Measurements from ENCODE around the gene PSMD12. TPM values are rescaled to one million over a fixed set of nuclear protein-coding genes. Genes with fewer than 3 reads are reported as not detected.
"Not testable (repeated sequence)": the region's sequence is repeated elsewhere in the genome, so short reads cannot be mapped to it uniquely, and the experiment has no call there.

PSMD12 gene
- total and polyA plus RNA-seq, 3 experiments from 2014 or later, result 40.2 to 94.2 (median 91.1) TPM

DNA sequence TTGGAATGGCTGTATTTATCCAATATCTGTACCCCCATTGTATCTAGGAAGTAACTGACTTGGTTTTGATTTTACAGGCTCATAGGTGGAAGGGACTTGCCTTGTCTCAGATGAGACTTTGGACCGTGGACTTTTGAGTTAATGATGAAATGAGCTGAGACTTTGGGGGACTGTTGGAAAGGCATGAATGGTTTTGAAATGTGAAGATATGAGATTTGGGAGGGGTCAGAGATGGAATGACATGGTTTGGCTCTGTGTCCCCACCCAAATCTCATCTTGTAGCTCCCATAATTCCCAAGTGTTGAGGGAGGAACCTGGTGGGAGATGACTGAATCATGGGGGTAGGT lies 34.2 kb downstream of the PSMD12 start:
- H3K4me3 Mint-ChIP-seq; POLR2A ChIA-PET; H3K36me3 ChIP-seq (ENCODE audit: insufficient read depth, low read length); H3K9me3 ChIP-seq (ENCODE audit: low read length); DNase-seq; H3K9me3 Mint-ChIP-seq; H3K27me3 Mint-ChIP-seq; CTCF ChIA-PET; H3K4me3 ChIP-seq (ENCODE audit: low read length); H3K27me3 ChIP-seq (ENCODE audit: insufficient read depth, low read length, poor library complexity, severe bottlenecking); H3K27ac ChIP-seq (ENCODE audit: low read depth, low read length); H3K4me1 ChIP-seq (ENCODE audit: insufficient read depth, low read length); H3K27ac Mint-ChIP-seq; H3K36me3 Mint-ChIP-seq; H3K4me1 Mint-ChIP-seq: not testable (repeated sequence)

DNA sequence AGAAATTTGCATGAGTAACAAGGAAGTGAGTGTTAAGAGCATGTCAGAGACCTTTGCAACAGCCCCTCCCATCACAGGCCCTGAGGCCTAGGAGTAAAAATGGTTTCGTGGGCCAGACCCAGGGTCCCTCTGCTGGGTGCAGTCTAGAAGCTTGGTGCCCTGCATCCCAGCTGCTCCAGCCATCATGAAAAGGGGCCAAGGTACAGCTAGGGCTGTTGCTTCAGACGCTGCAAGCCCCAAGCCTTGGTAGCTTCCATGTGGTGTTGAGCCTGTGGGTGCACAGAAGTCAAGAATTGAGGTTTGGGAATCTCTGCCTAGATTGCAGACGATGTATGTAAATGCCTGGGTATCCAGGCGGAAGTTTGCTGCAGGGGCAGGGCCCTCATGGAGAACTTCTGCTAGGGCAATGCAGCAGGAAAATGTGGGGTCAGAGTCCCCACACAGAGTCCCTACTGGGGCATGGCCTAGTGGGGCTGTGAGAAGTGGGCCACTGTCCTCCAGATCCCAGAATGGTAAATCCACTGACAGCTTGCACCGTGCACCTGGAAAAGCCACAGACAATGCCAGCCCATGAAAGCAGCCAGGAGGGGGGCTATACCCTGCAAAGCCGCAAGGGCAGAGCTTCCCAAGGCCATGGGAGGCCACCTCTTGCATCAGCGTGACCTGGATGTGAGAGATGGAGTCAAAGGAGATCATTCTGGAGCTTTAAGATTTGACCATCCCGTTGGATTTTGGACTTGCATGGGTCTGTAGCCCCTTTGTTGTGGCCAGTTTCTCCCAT lies 34.8 kb downstream of the PSMD12 start:
- H3K27me3 Mint-ChIP-seq; CTCF ChIA-PET; H3K36me3 ChIP-seq (ENCODE audit: insufficient read depth, low read length); DNase-seq; H3K27ac ChIP-seq (ENCODE audit: low read depth, low read length); H3K4me3 ChIP-seq (ENCODE audit: low read length); H3K4me1 Mint-ChIP-seq; H3K4me1 ChIP-seq (ENCODE audit: insufficient read depth, low read length); H3K4me3 Mint-ChIP-seq; H3K36me3 Mint-ChIP-seq; H3K27ac Mint-ChIP-seq; POLR2A ChIA-PET; H3K27me3 ChIP-seq (ENCODE audit: insufficient read depth, low read length, poor library complexity, severe bottlenecking); H3K9me3 Mint-ChIP-seq; H3K9me3 ChIP-seq (ENCODE audit: low read length): not testable (repeated sequence)

DNA sequence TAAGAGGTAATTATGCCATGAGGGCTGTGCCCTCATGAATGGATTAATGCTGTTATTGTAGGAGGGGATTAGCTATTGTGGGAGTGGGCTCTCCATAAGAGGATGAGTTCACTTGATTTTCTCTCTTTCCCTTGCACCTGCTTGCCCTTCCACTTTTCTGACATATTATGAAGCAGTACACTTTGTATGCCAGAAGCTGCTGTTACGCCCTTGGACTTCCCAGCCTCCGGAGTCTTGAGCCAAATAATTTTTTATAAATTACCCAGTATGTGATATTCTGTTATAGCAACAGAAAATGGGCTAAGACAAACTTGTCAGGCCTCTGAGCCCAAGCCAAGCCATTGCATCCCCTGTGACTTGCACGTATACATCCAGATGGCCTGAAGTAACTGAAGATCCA lies 38.4 kb downstream of the PSMD12 start:
- Histone ChIP-seq H3K4me3 (ENCODE audit: low read length) (no peak overlapping the region), H3K4me1 (ENCODE audit: insufficient read depth, low read length) (no peaks in the 10 kb centered on the region), H3K36me3 (ENCODE audit: insufficient read depth, low read length) (no peaks in the 10 kb centered on the region), H3K27me3 (ENCODE audit: insufficient read depth, low read length, poor library complexity, severe bottlenecking) (no peaks in the 10 kb centered on the region), H3K9me3 (ENCODE audit: low read length) (no peaks in the 10 kb centered on the region), H3K27ac (ENCODE audit: low read depth, low read length) (no peak overlapping the region)
- H3K36me3 Mint-ChIP-seq, result peaks cover 0 to 10% (median 0%) of the 10 kb centered on the region in 3 donors
- ChIA-PET CTCF (no interaction called here), POLR2A (no interaction called here)
- H3K4me3 Mint-ChIP-seq, result no peak overlapping the region
- no peaks in the 10 kb centered on the region for H3K4me1 Mint-ChIP-seq
- DNase-seq, result no peak
- peaks cover 0 to 2% of the 10 kb centered on the region in 2 donors for H3K27me3 Mint-ChIP-seq
- H3K9me3 Mint-ChIP-seq, result peaks cover 0 to 4% (median 0%) of the 10 kb centered on the region in 5 donors
- H3K27ac Mint-ChIP-seq, result no peak overlapping the region

DNA sequence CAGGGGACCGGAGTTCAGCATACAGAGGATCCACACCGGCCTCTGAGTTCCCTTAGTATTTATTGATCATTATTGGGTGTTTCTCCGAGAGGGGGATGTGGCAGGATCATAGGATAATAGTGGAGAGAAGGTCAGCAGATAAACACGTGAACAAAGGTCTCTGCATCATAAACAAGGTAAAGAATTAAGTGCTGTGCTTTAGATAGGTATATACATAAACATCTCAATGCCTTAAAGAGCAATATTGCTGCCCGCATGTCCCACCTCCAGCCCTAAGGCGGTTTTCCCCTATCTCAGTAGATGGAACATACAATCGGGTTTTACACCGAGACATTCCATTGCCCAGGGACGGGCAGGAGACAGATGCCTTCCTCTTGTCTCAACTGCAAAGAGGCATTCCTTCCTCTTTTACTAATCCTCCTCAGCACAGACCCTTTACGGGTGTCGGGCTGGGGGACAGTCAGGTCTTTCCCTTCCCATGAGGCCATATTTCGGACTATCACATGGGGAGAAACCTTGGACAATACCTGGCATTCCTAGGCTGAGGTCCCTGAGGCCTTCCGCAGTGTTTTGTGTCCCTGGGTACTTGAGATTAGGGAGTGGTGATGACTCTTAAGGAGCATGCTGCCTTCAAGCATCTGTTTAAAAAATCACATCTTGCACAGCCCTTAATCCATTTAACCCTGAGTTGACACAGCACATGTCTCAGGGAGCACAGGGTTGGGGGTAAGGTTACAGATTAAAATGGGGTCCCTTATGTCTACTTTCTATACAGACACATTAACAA lies 39.2 kb downstream of the PSMD12 start:
- H3K27me3 ChIP-seq (ENCODE audit: insufficient read depth, low read length, poor library complexity, severe bottlenecking); H3K36me3 Mint-ChIP-seq; DNase-seq; H3K4me3 ChIP-seq (ENCODE audit: low read length); CTCF ChIA-PET; POLR2A ChIA-PET; H3K27me3 Mint-ChIP-seq; H3K36me3 ChIP-seq (ENCODE audit: insufficient read depth, low read length); H3K4me1 ChIP-seq (ENCODE audit: insufficient read depth, low read length); H3K9me3 Mint-ChIP-seq; H3K27ac Mint-ChIP-seq; H3K9me3 ChIP-seq (ENCODE audit: low read length); H3K27ac ChIP-seq (ENCODE audit: low read depth, low read length); H3K4me1 Mint-ChIP-seq; H3K4me3 Mint-ChIP-seq: not testable (repeated sequence)

DNA sequence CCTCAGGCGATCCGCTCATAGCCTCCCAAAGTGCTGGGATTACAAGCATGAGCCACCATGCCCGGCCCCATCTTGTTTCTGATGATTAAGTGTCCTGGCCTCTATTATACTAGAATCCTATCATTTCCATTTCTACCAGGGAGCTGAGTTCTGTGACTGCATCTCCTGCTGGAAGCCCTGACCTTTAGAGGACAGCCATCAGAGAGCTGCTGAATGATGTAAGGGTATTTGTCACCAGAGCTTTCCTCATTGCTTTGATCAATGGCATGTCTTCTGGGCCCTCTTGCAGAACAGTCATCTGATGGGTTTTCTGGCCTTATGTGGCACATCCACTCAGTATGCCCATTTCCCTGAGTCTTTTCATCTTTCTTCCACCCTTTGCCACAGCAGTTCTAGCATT lies 39.9 kb downstream of the PSMD12 start:
- Mint-ChIP-seq H3K36me3 (peaks cover 0 to 10% (median 0%) of the 10 kb centered on the region in 3 donors), H3K4me3 (no peak overlapping the region), H3K9me3 (peaks cover 0 to 4% (median 0%) of the 10 kb centered on the region in 5 donors), H3K4me1 (no peaks in the 10 kb centered on the region), H3K27ac (no peak overlapping the region), H3K27me3 (no peaks in the 10 kb centered on the region)
- Histone ChIP-seq H3K27ac (ENCODE audit: low read depth, low read length) (no peak overlapping the region), H3K9me3 (ENCODE audit: low read length) (no peaks in the 10 kb centered on the region), H3K4me3 (ENCODE audit: low read length) (no peak overlapping the region), H3K27me3 (ENCODE audit: insufficient read depth, low read length, poor library complexity, severe bottlenecking) (no peaks in the 10 kb centered on the region), H3K4me1 (ENCODE audit: insufficient read depth, low read length) (no peaks in the 10 kb centered on the region), H3K36me3 (ENCODE audit: insufficient read depth, low read length) (no peaks in the 10 kb centered on the region)
- CTCF ChIA-PET, result no interaction called here
- no peak for DNase-seq
- POLR2A ChIA-PET, result no interaction called here

DNA sequence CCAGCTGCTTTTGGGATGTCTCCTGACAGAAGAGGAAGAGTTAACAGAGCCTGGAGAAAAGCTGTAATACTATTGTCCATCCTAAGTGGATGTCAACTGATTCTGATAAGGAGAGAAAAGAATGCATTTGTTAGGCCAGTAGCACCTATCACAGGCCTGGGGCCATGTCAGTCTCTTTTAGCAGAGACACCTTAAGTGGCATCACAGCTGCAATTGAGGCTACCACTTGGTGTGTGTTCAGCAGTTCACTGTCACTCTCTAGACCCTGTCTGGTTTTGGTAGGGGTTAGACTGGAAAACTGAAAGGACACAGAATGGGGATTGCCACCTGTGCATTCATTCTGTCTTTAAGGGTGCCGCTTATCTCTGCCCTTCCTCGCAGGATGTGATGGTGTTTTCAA lies 42.0 kb downstream of the PSMD12 start:
- POLR2A ChIA-PET, result interaction anchor here (0.5 kb wide), 1 partner anchor 261 kb away, joined by 4 read pairs; no protein-coding TSS in a partner anchor

DNA sequence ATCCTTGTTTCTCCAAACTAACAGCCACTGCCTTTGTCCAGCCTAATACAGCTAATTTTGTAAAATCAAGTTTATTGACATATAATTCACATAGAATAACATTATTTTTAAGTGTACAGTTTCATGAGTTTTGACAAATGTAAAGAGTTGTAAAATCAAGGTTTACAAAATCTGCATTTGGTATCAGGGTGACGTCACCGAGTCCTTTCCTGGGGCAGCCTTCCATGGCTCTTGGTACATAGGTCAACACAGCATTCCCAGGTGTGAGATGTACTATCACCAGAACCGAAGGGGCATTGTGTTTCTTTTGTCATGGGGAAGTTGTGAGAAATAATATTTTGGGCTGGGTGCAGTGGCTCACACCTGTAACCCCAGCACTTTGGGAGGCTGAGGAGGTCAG lies 42.9 kb downstream of the PSMD12 start:
- Histone ChIP-seq H3K27me3 (ENCODE audit: insufficient read depth, low read length, poor library complexity, severe bottlenecking) (no peaks in the 10 kb centered on the region), H3K4me3 (ENCODE audit: low read length) (no peak overlapping the region), H3K36me3 (ENCODE audit: insufficient read depth, low read length) (no peaks in the 10 kb centered on the region), H3K4me1 (ENCODE audit: insufficient read depth, low read length) (no peaks in the 10 kb centered on the region), H3K9me3 (ENCODE audit: low read length) (no peaks in the 10 kb centered on the region), H3K27ac (ENCODE audit: low read depth, low read length) (no peak overlapping the region)
- H3K4me3 Mint-ChIP-seq, result no peak overlapping the region
- ChIA-PET POLR2A (no interaction called here), CTCF (no interaction called here)
- no peak for DNase-seq
- peaks cover 0 to 5% (median 0%) of the 10 kb centered on the region in 3 donors for H3K36me3 Mint-ChIP-seq
- H3K4me1 Mint-ChIP-seq, result no peaks in the 10 kb centered on the region
- no peaks in the 10 kb centered on the region for H3K27me3 Mint-ChIP-seq
- peaks cover 0 to 4% (median 0%) of the 10 kb centered on the region in 5 donors for H3K9me3 Mint-ChIP-seq
- H3K27ac Mint-ChIP-seq, result no peak overlapping the region

More for the DNA sequence above, 42.0 kb downstream of the PSMD12 start:
- H3K36me3 ChIP-seq (ENCODE audit: insufficient read depth, low read length), result no peaks in the 10 kb centered on the region
- no peak overlapping the region for H3K27ac ChIP-seq (ENCODE audit: low read depth, low read length)
- no peaks in the 10 kb centered on the region for H3K4me1 ChIP-seq (ENCODE audit: insufficient read depth, low read length)
- no peak for DNase-seq
- H3K27me3 ChIP-seq (ENCODE audit: insufficient read depth, low read length, poor library complexity, severe bottlenecking), result no peaks in the 10 kb centered on the region
- Mint-ChIP-seq H3K9me3 (peaks cover 0 to 4% (median 0%) of the 10 kb centered on the region in 5 donors), H3K4me1 (no peaks in the 10 kb centered on the region), H3K36me3 (peaks cover 0 to 10% (median 0%) of the 10 kb centered on the region in 3 donors), H3K27ac (no peak overlapping the region), H3K4me3 (no peak overlapping the region), H3K27me3 (no peaks in the 10 kb centered on the region)
- no peaks in the 10 kb centered on the region for H3K9me3 ChIP-seq (ENCODE audit: low read length)
- CTCF ChIA-PET, result no interaction called here
- no peak overlapping the region for H3K4me3 ChIP-seq (ENCODE audit: low read length)

DNA sequence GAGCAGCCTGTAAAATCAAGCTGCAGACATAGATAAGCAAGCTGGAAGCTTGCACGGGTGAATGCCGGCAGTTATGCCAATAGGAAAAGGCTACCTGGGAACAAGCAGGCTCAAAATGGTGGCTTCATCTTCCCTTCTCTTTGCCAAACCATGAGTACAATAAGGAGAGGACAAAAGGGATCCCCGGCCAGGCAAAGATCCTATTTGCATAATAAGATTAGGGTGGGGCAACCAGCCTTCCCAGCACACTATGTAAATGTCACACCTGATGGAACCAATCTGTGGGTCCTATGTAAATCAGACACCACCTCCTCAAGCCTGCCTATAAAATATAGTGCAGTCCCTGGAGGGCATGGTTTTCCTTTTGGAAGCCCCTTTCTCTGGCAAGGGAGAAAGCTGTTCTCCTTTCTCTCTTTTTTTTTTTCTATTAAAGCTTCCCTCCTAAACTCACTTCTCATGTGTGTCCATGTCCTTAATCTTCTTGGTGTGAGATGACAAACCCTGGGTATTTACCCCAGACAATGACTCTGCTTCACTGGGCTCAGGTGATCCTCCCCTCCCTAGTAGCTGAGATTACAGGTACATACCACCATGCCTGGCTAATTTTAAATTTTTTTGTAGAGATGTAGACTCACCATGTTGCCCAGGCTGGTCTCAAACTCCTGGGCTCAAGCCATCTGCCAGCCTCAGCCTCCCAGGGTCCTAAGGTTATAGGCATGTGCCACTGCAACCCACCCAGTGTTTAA lies 44.2 kb downstream of the PSMD12 start:
- Mint-ChIP-seq H3K4me3 (no peak overlapping the region), H3K27me3 (no peaks in the 10 kb centered on the region), H3K9me3 (no peaks in the 10 kb centered on the region), H3K36me3 (no peaks in the 10 kb centered on the region), H3K4me1 (no peaks in the 10 kb centered on the region), H3K27ac (no peak overlapping the region)
- no peak for DNase-seq
- no peaks in the 10 kb centered on the region for H3K4me1 ChIP-seq (ENCODE audit: insufficient read depth, low read length)
- no peaks in the 10 kb centered on the region for H3K9me3 ChIP-seq (ENCODE audit: low read length)
- H3K36me3 ChIP-seq (ENCODE audit: insufficient read depth, low read length), result no peaks in the 10 kb centered on the region
- H3K4me3 ChIP-seq (ENCODE audit: low read length), result no peak overlapping the region
- H3K27me3 ChIP-seq (ENCODE audit: insufficient read depth, low read length, poor library complexity, severe bottlenecking), result no peaks in the 10 kb centered on the region
- CTCF ChIA-PET, result no interaction called here
- no peak overlapping the region for H3K27ac ChIP-seq (ENCODE audit: low read depth, low read length)
- POLR2A ChIA-PET, result no interaction called here

All from CD8-positive, alpha-beta memory T cell (primary cell).